ENCODE data around the gene TFDP1.
"Not testable (repeated sequence)": the region's sequence is repeated elsewhere in the genome, so short reads cannot be mapped to it uniquely, and the experiment has no call there.

Gene TFDP1

DNA sequence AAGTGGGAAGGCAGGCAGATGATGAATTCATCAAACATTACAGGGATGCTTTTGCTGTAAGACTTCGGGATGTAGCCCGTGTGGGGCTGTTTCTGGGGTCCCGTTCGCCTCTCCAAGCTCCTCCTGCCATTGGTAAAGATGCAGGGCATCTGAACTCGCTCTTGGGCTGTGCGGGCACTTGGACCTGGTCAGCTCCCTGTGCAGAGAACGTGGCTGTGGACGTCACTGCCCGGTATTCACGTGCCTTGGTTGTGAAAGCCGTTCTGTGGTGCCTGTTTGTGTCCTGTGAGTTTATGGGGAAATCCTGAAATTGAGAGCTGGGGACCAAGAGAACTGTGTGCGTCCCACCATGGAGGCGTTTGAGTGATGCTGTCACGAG lies 5.4 kb downstream of the TFDP1 start:
- ATAC-seq (ENCODE audit: insufficient read depth, low read depth) (no peak), DNase-seq (no peak)
- Histone ChIP-seq H3K27me3 (ENCODE audit: insufficient read depth, low read length, poor library complexity) (no peaks in the 10 kb centered on the region), H3K36me3 (ENCODE audit: insufficient read depth, low read length) (peaks cover 81% of the 10 kb centered on the region), H3K27ac (ENCODE audit: low read length) (peak overlapping the region; percentile 6; the same call in 1 of the 2 replicates), H2AFZ (ENCODE audit: low read depth, low read length) (no peak overlapping the region), H3K9ac (ENCODE audit: low read depth, low read length) (no peak overlapping the region), H3K4me2 (ENCODE audit: insufficient read depth, low read length) (peak overlapping the region; percentile 7; the same call in 1 of the 2 replicates), H3K4me1 (ENCODE audit: insufficient read depth, low read length) (peaks cover 41% of the 10 kb centered on the region), H4K20me1 (ENCODE audit: insufficient read depth, low read length) (peaks cover 84% of the 10 kb centered on the region), H3K9me3 (ENCODE audit: insufficient read depth, low read length, severe bottlenecking) (no peaks in the 10 kb centered on the region), H3K4me3 (ENCODE audit: low read depth in 1 of 2, low read length in 2 of 2) (no peak overlapping the region), H3K79me2 (ENCODE audit: insufficient read depth, low read length) (peaks cover 99% of the 10 kb centered on the region)
- TF ChIP-seq, protein P1, sequence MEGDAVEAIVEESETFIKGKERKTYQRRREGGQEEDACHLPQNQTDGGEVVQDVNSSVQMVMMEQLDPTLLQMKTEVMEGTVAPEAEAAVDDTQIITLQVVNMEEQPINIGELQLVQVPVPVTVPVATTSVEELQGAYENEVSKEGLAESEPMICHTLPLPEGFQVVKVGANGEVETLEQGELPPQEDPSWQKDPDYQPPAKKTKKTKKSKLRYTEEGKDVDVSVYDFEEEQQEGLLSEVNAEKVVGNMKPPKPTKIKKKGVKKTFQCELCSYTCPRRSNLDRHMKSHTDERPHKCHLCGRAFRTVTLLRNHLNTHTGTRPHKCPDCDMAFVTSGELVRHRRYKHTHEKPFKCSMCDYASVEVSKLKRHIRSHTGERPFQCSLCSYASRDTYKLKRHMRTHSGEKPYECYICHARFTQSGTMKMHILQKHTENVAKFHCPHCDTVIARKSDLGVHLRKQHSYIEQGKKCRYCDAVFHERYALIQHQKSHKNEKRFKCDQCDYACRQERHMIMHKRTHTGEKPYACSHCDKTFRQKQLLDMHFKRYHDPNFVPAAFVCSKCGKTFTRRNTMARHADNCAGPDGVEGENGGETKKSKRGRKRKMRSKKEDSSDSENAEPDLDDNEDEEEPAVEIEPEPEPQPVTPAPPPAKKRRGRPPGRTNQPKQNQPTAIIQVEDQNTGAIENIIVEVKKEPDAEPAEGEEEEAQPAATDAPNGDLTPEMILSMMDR (IDR thresholded peaks at IDR 0.05; ENCODE audit: borderline replicate concordance, extremely low read depth, low read length, poor library complexity, severe bottlenecking) = no peak
- no peak for TF ChIP-seq EZH2 (IDR thresholded peaks at IDR 0.05; ENCODE audit: borderline replicate concordance, low read depth, low read length, severe bottlenecking)

DNA sequence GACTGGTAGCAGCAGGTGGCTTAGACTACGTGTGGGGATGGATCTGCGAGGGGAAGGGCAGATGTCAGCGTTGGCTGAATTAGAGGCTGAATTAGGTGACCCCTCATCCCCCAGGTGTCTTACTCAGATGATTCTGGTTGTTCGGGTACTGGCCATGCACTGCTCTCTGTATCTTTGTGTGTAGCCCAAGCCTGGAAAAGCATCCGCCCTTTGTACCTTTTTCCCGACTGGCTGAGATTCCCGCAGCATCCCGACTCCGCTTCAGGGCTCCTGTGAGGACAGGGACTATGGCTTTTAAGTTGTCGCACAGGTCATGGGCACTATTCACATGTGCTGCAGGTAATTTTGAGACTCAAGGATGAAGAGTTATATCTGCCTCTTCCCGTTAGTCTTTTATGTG lies 7.2 kb downstream of the TFDP1 start:
- no peaks in the 10 kb centered on the region for H3K27me3 ChIP-seq (ENCODE audit: insufficient read depth, low read length, poor library complexity)
- peaks cover 97% of the 10 kb centered on the region for H3K79me2 ChIP-seq (ENCODE audit: insufficient read depth, low read length)
- peaks cover 90% of the 10 kb centered on the region for H4K20me1 ChIP-seq (ENCODE audit: insufficient read depth, low read length)
- no peaks in the 10 kb centered on the region for H3K9me3 ChIP-seq (ENCODE audit: insufficient read depth, low read length, severe bottlenecking)
- ATAC-seq (ENCODE audit: insufficient read depth, low read depth) = no peak
- peaks cover 82% of the 10 kb centered on the region for H3K36me3 ChIP-seq (ENCODE audit: insufficient read depth, low read length)
- peaks cover 29% of the 10 kb centered on the region for H3K4me1 ChIP-seq (ENCODE audit: insufficient read depth, low read length)
- peak; percentile 2 for DNase-seq
- no peak overlapping the region for H3K9ac ChIP-seq (ENCODE audit: low read depth, low read length)
- no peak overlapping the region for H2AFZ ChIP-seq (ENCODE audit: low read depth, low read length)
- no peak overlapping the region for H3K4me3 ChIP-seq (ENCODE audit: low read depth in 1 of 2, low read length in 2 of 2)
- no peak overlapping the region for H3K4me2 ChIP-seq (ENCODE audit: insufficient read depth, low read length)
- no peak for TF ChIP-seq EZH2 (IDR thresholded peaks at IDR 0.05; ENCODE audit: borderline replicate concordance, low read depth, low read length, severe bottlenecking)
- TF ChIP-seq, protein P1 (IDR thresholded peaks at IDR 0.05; ENCODE audit: borderline replicate concordance, extremely low read depth, low read length, poor library complexity, severe bottlenecking) = no peak
- H3K27ac ChIP-seq (ENCODE audit: low read length) = no peak overlapping the region

DNA sequence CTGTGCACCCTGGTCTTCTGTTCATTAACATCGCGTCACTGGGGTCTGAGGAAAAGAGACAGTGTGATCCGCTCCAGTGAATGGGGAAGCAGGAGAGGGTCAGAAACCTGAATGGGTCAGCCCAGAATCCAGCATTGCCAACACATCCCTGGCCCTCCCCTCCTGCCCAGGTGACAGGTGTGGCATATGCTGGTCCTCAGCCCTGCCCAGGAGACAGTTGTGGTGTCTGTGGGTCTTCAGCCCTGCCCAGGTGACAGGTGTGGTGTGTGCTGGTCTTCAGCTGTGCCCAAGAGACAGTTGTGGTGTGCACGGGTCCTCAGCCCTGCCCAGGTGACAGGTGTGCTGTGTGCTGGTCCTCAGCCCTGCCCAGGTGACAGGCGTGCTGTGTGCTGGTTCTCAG lies 8.0 kb downstream of the TFDP1 start:
- Histone ChIP-seq H3K9me3 (ENCODE audit: insufficient read depth, low read length, severe bottlenecking) (no peaks in the 10 kb centered on the region), H3K4me2 (ENCODE audit: insufficient read depth, low read length) (no peak overlapping the region), H4K20me1 (ENCODE audit: insufficient read depth, low read length) (peaks cover 89% of the 10 kb centered on the region), H3K79me2 (ENCODE audit: insufficient read depth, low read length) (peaks cover 97% of the 10 kb centered on the region), H3K4me1 (ENCODE audit: insufficient read depth, low read length) (peaks cover 21% of the 10 kb centered on the region), H2AFZ (ENCODE audit: low read depth, low read length) (no peak overlapping the region), H3K36me3 (ENCODE audit: insufficient read depth, low read length) (peaks cover 81% of the 10 kb centered on the region), H3K9ac (ENCODE audit: low read depth, low read length) (no peak overlapping the region), H3K4me3 (ENCODE audit: low read depth in 1 of 2, low read length in 2 of 2) (no peak overlapping the region), H3K27me3 (ENCODE audit: insufficient read depth, low read length, poor library complexity) (no peaks in the 10 kb centered on the region), H3K27ac (ENCODE audit: low read length) (no peak overlapping the region)
- peak; percentile 4 for DNase-seq
- TF ChIP-seq, protein P1 (IDR thresholded peaks at IDR 0.05; ENCODE audit: borderline replicate concordance, extremely low read depth, low read length, poor library complexity, severe bottlenecking) = no peak
- TF ChIP-seq EZH2 (IDR thresholded peaks at IDR 0.05; ENCODE audit: borderline replicate concordance, low read depth, low read length, severe bottlenecking) = no peak
- no peak for ATAC-seq (ENCODE audit: insufficient read depth, low read depth)

DNA sequence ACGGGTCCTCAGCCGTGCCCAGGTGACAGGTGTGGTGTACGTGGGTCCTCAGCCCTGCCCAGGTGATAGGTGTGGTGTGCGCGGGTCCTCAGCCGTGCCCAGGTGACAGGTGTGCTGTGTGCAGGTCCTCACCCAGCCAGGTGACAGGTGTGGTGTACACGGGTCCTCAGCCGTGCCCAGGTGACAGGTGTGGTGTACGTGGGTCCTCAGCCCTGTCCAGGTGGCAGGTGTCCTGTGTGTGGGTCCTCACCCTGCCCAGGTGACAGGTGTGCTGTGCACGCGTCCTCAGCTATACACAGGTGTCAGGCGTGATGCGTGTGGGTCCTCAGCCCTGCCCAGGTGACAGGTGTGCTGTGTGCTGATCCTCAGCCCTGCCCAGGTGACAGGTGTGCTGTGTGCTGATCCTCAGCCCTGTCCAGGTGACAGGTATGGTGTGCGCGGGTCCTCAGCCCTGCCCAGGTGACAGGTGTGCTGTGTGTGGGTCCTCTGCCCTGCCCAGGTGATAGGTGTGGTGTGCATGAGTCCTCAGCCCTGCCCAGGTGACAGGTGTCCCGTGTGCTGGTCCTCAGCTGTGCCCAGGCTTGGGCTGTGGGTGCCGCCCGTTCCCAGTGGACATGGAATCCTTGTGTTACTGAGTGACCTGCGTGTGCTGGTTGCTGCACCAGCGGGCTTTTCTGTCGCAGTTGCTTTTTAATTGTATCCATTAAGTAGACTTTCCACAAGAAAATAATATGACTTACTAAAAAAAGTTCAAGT lies 9.7 kb downstream of the TFDP1 start:
- Histone ChIP-seq H3K79me2 (ENCODE audit: insufficient read depth, low read length) (peaks cover 97% of the 10 kb centered on the region), H3K36me3 (ENCODE audit: insufficient read depth, low read length) (peaks cover 81% of the 10 kb centered on the region), H4K20me1 (ENCODE audit: insufficient read depth, low read length) (peaks cover 89% of the 10 kb centered on the region)
- not testable (repeated sequence) for H3K4me2 ChIP-seq (ENCODE audit: insufficient read depth, low read length); H3K4me3 ChIP-seq (ENCODE audit: low read depth in 1 of 2, low read length in 2 of 2); H3K27me3 ChIP-seq (ENCODE audit: insufficient read depth, low read length, poor library complexity); DNase-seq; H3K4me1 ChIP-seq (ENCODE audit: insufficient read depth, low read length); ATAC-seq (ENCODE audit: insufficient read depth, low read depth); H2AFZ ChIP-seq (ENCODE audit: low read depth, low read length); H3K9me3 ChIP-seq (ENCODE audit: insufficient read depth, low read length, severe bottlenecking); H3K9ac ChIP-seq (ENCODE audit: low read depth, low read length); H3K27ac ChIP-seq (ENCODE audit: low read length)
